Endothelial cell of umbilical vein (primary cell): ENCODE data around the gene SFSWAP. TPM values are rescaled to one million over a fixed set of nuclear protein-coding genes. Genes with fewer than 3 reads are reported as not detected.

Source experiments
- BruUV-seq: library from RNA; stranded (reverse); fragments of 400-500 nt; replicated peaks from 2 replicates; lab custom pipeline; 2021; lab: Mats Ljungman, UMichigan
- CTCF ChIA-PET: fragments of 300-600, 350-600 bp; sonication (Branson Sonifier 250); formaldehyde crosslinking; loops from one replicate; lab custom pipeline; 2021; ENCODE audit warnings: antibody characterized with exemption, inconsistent platforms; lab: Charles Lee
- POLR2A ChIA-PET: fragments of 300-600, 350-600 bp; sonication (Branson Sonifier 250); formaldehyde crosslinking; loops from one replicate; lab custom pipeline; 2021; ENCODE audit warnings: antibody characterized with exemption, inconsistent platforms; lab: Charles Lee
- DNase-seq: peaks from one replicate; pipeline ENCODE4 v3.0.0-alpha.2; 2011; ENCODE audit warnings: low read depth, low spot score
- FAIRE-seq: peaks from 2 replicates; lab custom pipeline; 2011; peaks lifted over from hg19 to GRCh38; lab: Jason Lieb, UNC
- H2AFZ ChIP-seq: 2 replicates; pipeline ENCODE4 v1.6.0; 2012; ENCODE audit warnings: low read depth, low read length, control low read depth, inconsistent platforms
- H3K27ac ChIP-seq: 2 replicates; pipeline ENCODE4 v1.5.1; 2011; ENCODE audit warnings: low read depth, mild to moderate bottlenecking, control low read depth, low read length, moderate library complexity; ENCODE audit not compliant: insufficient read depth
- H3K27me3 ChIP-seq, 2 experiments: 2 replicates each; pipeline versions ENCODE4 v1.6.0 to v1.6.1; 2011; ENCODE audit warnings: low read length in 2 of 2, mixed read lengths in 1 of 2; ENCODE audit not compliant: control insufficient read depth in 2 of 2, insufficient read depth in 2 of 2
- H3K36me3 ChIP-seq, 2 experiments: 2 replicates in 1 of 2; 3 replicates in 1 of 2; pipeline ENCODE4 v1.5.1; 2011; ENCODE audit warnings: low read length in 2 of 2, mild to moderate bottlenecking in 1 of 2, moderate library complexity in 1 of 2; ENCODE audit not compliant: control insufficient read depth in 2 of 2, insufficient read depth in 2 of 2; ENCODE audit errors: extremely low read depth in 1 of 2
- H3K4me1 ChIP-seq: 3 replicates; pipeline ENCODE4 v1.5.1; 2011; ENCODE audit warnings: mild to moderate bottlenecking, low read length; ENCODE audit not compliant: control insufficient read depth, insufficient read depth; ENCODE audit errors: extremely low read depth
- H3K4me2 ChIP-seq: 2 replicates; pipeline ENCODE4 v1.6.1; 2011; ENCODE audit warnings: low read length, control low read depth, mixed read lengths; ENCODE audit not compliant: insufficient read depth
- H3K4me3 ChIP-seq, 3 experiments: fragments of 200-600 bp in 1 of 3; sonication (generic), shearing (Covaris generic) in 1 of 3; replicated peaks in 1 of 3; 2 replicates each; pipeline ENCODE4 v1.5.1; 2011 to 2016; ENCODE audit warnings: control low read depth in 3 of 3, low read length in 3 of 3, mild to moderate bottlenecking in 2 of 3, inconsistent platforms in 1 of 3, low read depth in 1 of 3, moderate library complexity in 1 of 3; ENCODE audit not compliant: insufficient read depth in 1 of 3
- H3K79me2 ChIP-seq: 2 replicates; pipeline ENCODE4 v1.6.0; 2012; ENCODE audit warnings: low read length, inconsistent platforms; ENCODE audit not compliant: control insufficient read depth, insufficient read depth
- H3K9ac ChIP-seq: replicated peaks from 2 replicates; pipeline ENCODE3; 2011; ENCODE audit warnings: low read length, control low read depth; ENCODE audit not compliant: insufficient read depth; ENCODE audit errors: extremely low read depth
- H3K9me1 ChIP-seq: replicated peaks from 3 replicates; pipeline ENCODE4 v1.6.0; 2011; ENCODE audit warnings: mild to moderate bottlenecking, low read length; ENCODE audit not compliant: control insufficient read depth, insufficient read depth; ENCODE audit errors: extremely low read depth
- H3K9me3 ChIP-seq: replicated peaks from 2 replicates; pipeline ENCODE4 v1.5.1; 2012; ENCODE audit warnings: low read length, inconsistent platforms; ENCODE audit not compliant: control insufficient read depth, insufficient read depth
- H4K20me1 ChIP-seq: replicated peaks from 2 replicates; pipeline ENCODE3; 2011; ENCODE audit warnings: mild to moderate bottlenecking, low read length; ENCODE audit not compliant: control insufficient read depth, insufficient read depth; ENCODE audit errors: extremely low read depth
- CTCF ChIP-seq, 2 donors: IDR thresholded peaks; 1 replicate in 1 of 2; 2 replicates in 1 of 2; pipeline ENCODE4 v1.5.1; 2011; ENCODE audit warnings: low read length in 2 of 2, mild to moderate bottlenecking in 2 of 2, moderate library complexity in 2 of 2, control low read depth in 1 of 2, inconsistent platforms in 1 of 2, low read depth in 1 of 2; ENCODE audit not compliant: insufficient read depth in 1 of 2; ENCODE audit errors: extremely low read depth in 1 of 2
- EZH2 ChIP-seq: IDR thresholded peaks from 2 replicates; pipeline ENCODE4 v1.6.1; 2012; ENCODE audit warnings: borderline replicate concordance, low read depth, mild to moderate bottlenecking, moderate library complexity, low read length, inconsistent platforms; ENCODE audit not compliant: severe bottlenecking
- FOS ChIP-seq: IDR thresholded peaks from 2 replicates; pipeline ENCODE4 v1.6.1; 2011; ENCODE audit warnings: mild to moderate bottlenecking, low read length, moderate library complexity, borderline replicate concordance; ENCODE audit not compliant: insufficient read depth
- GATA2 ChIP-seq: IDR thresholded peaks from 2 replicates; pipeline ENCODE4 v1.7.0; 2011; ENCODE audit warnings: low read depth, mild to moderate bottlenecking, moderate library complexity, mixed read lengths, low read length; ENCODE audit not compliant: insufficient read length, insufficient read depth
- JUN ChIP-seq: IDR thresholded peaks from 2 replicates; pipeline ENCODE4 v1.6.1; 2011; ENCODE audit warnings: borderline replicate concordance, low read depth; ENCODE audit not compliant: insufficient read length, insufficient read depth
- MAX ChIP-seq: IDR thresholded peaks from 2 replicates; pipeline ENCODE4 v1.6.1; 2011; ENCODE audit not compliant: insufficient read depth, insufficient read length
- MYC ChIP-seq: IDR thresholded peaks from one replicate; pipeline ENCODE4 v1.6.1; 2011; ENCODE audit warnings: mild to moderate bottlenecking, low read depth, low read length
- POLR2A ChIP-seq: IDR thresholded peaks from 2 replicates; pipeline ENCODE4 v1.6.1; 2012; ENCODE audit warnings: low read depth, mild to moderate bottlenecking, control low read depth, low read length
- POLR2AphosphoS5 ChIP-seq: IDR thresholded peaks from 2 replicates; pipeline ENCODE4 v1.6.1; 2012; ENCODE audit warnings: low read depth, mild to moderate bottlenecking, control low read depth, low read length, moderate library complexity; ENCODE audit not compliant: insufficient read depth
- dilution Hi-C: fragments of 300-500 bp; cut with MboI; formaldehyde crosslinking; loops from one replicate; pipeline ENCODE4 v1.15.0; 2019; ENCODE audit warnings: low sequenced_read_pairs; ENCODE audit not compliant: extremely low pct_ligation_motif_present
- intact Hi-C: fragments of 100-400 bp; cut with micrococcal nuclease; formaldehyde crosslinking; loops from one replicate; pipeline ENCODE4 v1.10.0; 2022
- polyA plus RNA-seq, 4 experiments: library from polyadenylated mRNA; depleted of rRNA in 3 of 4; stranded (reverse) in 3 of 4; unstranded in 1 of 4; fragments of >200 nt; gene quantifications; 2 replicates each; pipeline versions ENCODE4 v1.2.1 to v1.2.3, GENCODE V29; 2011 to 2012; ENCODE audit warnings: missing spikeins in 1 of 4
- total RNA-seq: library from RNA; stranded (reverse); gene quantifications from 2 replicates; pipeline ENCODE4 v1.2.3, GENCODE V29; 2021

Gene SFSWAP
- total and polyA plus RNA-seq, 2 donors (not counting 3 experiments of a cell fraction or from before 2014, with no cell fraction given), result 38.1 to 53.3 TPM

- no peak overlapping the region for H2AFZ ChIP-seq
- H3K27me3 ChIP-seq, result no peaks in the 10 kb centered on the region
- dilution Hi-C loops, result no loop called here
- DNase-seq (no peak), FAIRE-seq (no peak)
- peaks cover 8 to 21% of the 10 kb centered on the region in 2 experiments for H3K36me3 ChIP-seq
- H3K27ac ChIP-seq, result no peak overlapping the region
- ChIA-PET CTCF (interaction anchor here (0.8 to 1.7 kb wide), 3 partner anchors 9 to 11 kb away, joined by 3 to 6 read pairs (median 4); no protein-coding TSS in a partner anchor), POLR2A (interaction anchor here (0.5 kb wide), 1 partner anchor 253 kb away, joined by 3 read pairs; no protein-coding TSS in a partner anchor)
- no TSS peak for BruUV-seq
- TF ChIP-seq GATA2 (no peak), MYC (no peak), CTCF (IDR thresholded peaks at IDR 0.05; ENCODE audit: extremely low read depth in 1 of 2, insufficient read depth in 1 of 2, low read depth in 1 of 2, low read length in 2 of 2) (no peak)
- H3K4me1 ChIP-seq, result no peaks in the 10 kb centered on the region
- no peak overlapping the region for H3K4me2 ChIP-seq
- H3K79me2 ChIP-seq, result no peaks in the 10 kb centered on the region
- intact Hi-C loops, result no loop called here
- H3K9me1 ChIP-seq, result no peaks in the 10 kb centered on the region
- no peaks in the 10 kb centered on the region for H3K9me3 ChIP-seq
- H4K20me1 ChIP-seq, result no peaks in the 10 kb centered on the region
- no peak overlapping the region for H3K9ac ChIP-seq
- H3K4me3 ChIP-seq, result no peak overlapping the region
Measured at GRCh38 chr12:131764738-131765137, 53.8 kb downstream of the SFSWAP start.

GRCh38 chr12:131765961-131766360 is 55.1 kb downstream of the SFSWAP start:
- H3K4me1 ChIP-seq, result no peaks in the 10 kb centered on the region
- no peaks in the 10 kb centered on the region for H3K79me2 ChIP-seq
- peaks cover 12 to 28% of the 10 kb centered on the region in 2 experiments for H3K36me3 ChIP-seq
- POLR2A ChIA-PET, result no interaction called here
- DNase-seq (no peak), FAIRE-seq (no peak)
- H3K4me3 ChIP-seq, result no peak overlapping the region
- H3K27me3 ChIP-seq, result no peaks in the 10 kb centered on the region
- no peaks in the 10 kb centered on the region for H3K9me3 ChIP-seq
- H3K9me1 ChIP-seq, result no peaks in the 10 kb centered on the region
- no peak overlapping the region for H3K27ac ChIP-seq
- H2AFZ ChIP-seq, result no peak overlapping the region
- CTCF ChIA-PET, result no interaction called here
- H3K9ac ChIP-seq, result no peak overlapping the region
- H4K20me1 ChIP-seq, result no peaks in the 10 kb centered on the region
- TF ChIP-seq JUN (no peak), FOS (no peak), POLR2AphosphoS5 (no peak), CTCF (IDR thresholded peaks at IDR 0.05; ENCODE audit: extremely low read depth in 1 of 2, insufficient read depth in 1 of 2, low read depth in 1 of 2, low read length in 2 of 2) (no peak), GATA2 (no peak), MAX (no peak), MYC (no peak), POLR2A (no peak), EZH2 (no peak)
- intact Hi-C loops, result no loop called here
- BruUV-seq, result no TSS peak
- dilution Hi-C loops, result no loop called here
- H3K4me2 ChIP-seq, result no peak overlapping the region
